GM23338 (cell line): ENCODE results near the gene LPP. TPM values are rescaled to one million over a fixed set of nuclear protein-coding genes. Genes with fewer than 3 reads are reported as not detected.

Experiments used
- ATAC-seq: fragments of 200-7000 bp; cut with Tn5 transposase; 3 replicates; pipeline ENCODE4 v1.9.1; 2020
- DNase-seq: peaks from one replicate; pipeline ENCODE4 v3.0.0-alpha.2; 2015; ENCODE audit warnings: low spot score
- H2AFZ ChIP-seq: fragments of 200-600 bp; sonication (generic); 2 replicates; pipeline ENCODE4 v1.8.0; 2016; ENCODE audit warnings: antibody characterized with exemption, mild to moderate bottlenecking, moderate library complexity
- H3F3A ChIP-seq: fragments of 200-600 bp; sonication (generic); replicated peaks from 2 replicates; pipeline ENCODE4 v1.8.0; 2017; ENCODE audit warnings: antibody characterized with exemption, mixed run types, low read depth
- H3K27ac ChIP-seq: fragments of 200-600 bp; sonication (generic); 2 replicates; pipeline ENCODE4 v1.6.1; 2016; ENCODE audit warnings: low read depth
- H3K27me3 ChIP-seq: fragments of 200-600 bp; sonication (generic); 2 replicates; pipeline ENCODE4 v1.8.0; 2016; ENCODE audit warnings: mild to moderate bottlenecking, mixed run types, moderate library complexity; ENCODE audit not compliant: insufficient read depth
- H3K36me3 ChIP-seq: fragments of 200-600 bp; sonication (generic); 2 replicates; pipeline ENCODE4 v1.8.0; 2016; ENCODE audit warnings: mild to moderate bottlenecking; ENCODE audit not compliant: insufficient read depth
- H3K4me1 ChIP-seq: fragments of 200-600 bp; sonication (generic); 2 replicates; pipeline ENCODE4 v1.8.0; 2016; ENCODE audit warnings: mild to moderate bottlenecking, moderate library complexity; ENCODE audit not compliant: insufficient read depth
- H3K4me2 ChIP-seq: fragments of 200-600 bp; sonication (generic); 2 replicates; pipeline ENCODE4 v1.7.1; 2017; ENCODE audit warnings: mixed run types
- H3K4me3 ChIP-seq: fragments of 200-600 bp; sonication (generic); 2 replicates; pipeline ENCODE4 v1.6.1; 2016; ENCODE audit warnings: mixed run types
- H3K79me2 ChIP-seq: fragments of 200-600 bp; sonication (generic); replicated peaks from 2 replicates; pipeline ENCODE4 v1.8.0; 2017; ENCODE audit warnings: mild to moderate bottlenecking; ENCODE audit not compliant: insufficient read depth
- H3K9me2 ChIP-seq: fragments of 200-600 bp; sonication (generic); 2 replicates; pipeline ENCODE4 v1.8.0; 2017; ENCODE audit not compliant: insufficient read depth
- H4K20me1 ChIP-seq: fragments of 200-600 bp; sonication (generic); replicated peaks from 2 replicates; pipeline ENCODE4 v1.8.0; 2017; ENCODE audit warnings: mild to moderate bottlenecking; ENCODE audit not compliant: insufficient read depth
- H3K27ac Mint-ChIP-seq: 2 replicates; pipeline ENCODE4 v1.8.0; 2020; ENCODE audit warnings: inconsistent platforms, mild to moderate bottlenecking, moderate library complexity, mixed read lengths
- H3K27me3 Mint-ChIP-seq: 3 replicates; pipeline ENCODE4 v1.8.0; 2022; ENCODE audit warnings: low read depth, mild to moderate bottlenecking, moderate library complexity, mixed read lengths, inconsistent platforms; ENCODE audit not compliant: insufficient read depth, poor library complexity
- H3K36me3 Mint-ChIP-seq: 3 replicates; pipeline ENCODE4 v1.8.0; 2021; ENCODE audit warnings: low read depth, mild to moderate bottlenecking, inconsistent platforms, moderate library complexity, mixed read lengths
- H3K4me1 Mint-ChIP-seq: 3 replicates; pipeline ENCODE4 v1.8.0; 2020; ENCODE audit warnings: mild to moderate bottlenecking, inconsistent platforms, mixed read lengths
- H3K4me3 Mint-ChIP-seq: 3 replicates; pipeline ENCODE4 v1.8.0; 2021; ENCODE audit warnings: moderate library complexity, mild to moderate bottlenecking, inconsistent platforms, mixed read lengths
- H3K9me3 Mint-ChIP-seq: 3 replicates; pipeline ENCODE4 v1.8.0; 2020; ENCODE audit warnings: moderate library complexity, mild to moderate bottlenecking, inconsistent platforms, mixed read lengths
- CREB1 ChIP-seq: fragments of 250-450 bp; sonication (Bioruptor Pico); IDR thresholded peaks from 2 replicates; pipeline ENCODE4 v1.5.0; 2020; ENCODE audit warnings: low read depth, mild to moderate bottlenecking, moderate library complexity
- CTCF ChIP-seq, 2 experiments: fragments of 200-600 bp in 1 of 2; sonication (generic) in 1 of 2; conservative IDR thresholded peaks; 2 replicates each; pipeline versions ENCODE4 v1.5.1 to v1.6.1; 2016 to 2017; ENCODE audit warnings: antibody characterized with exemption in 2 of 2, low read depth in 2 of 2, mild to moderate bottlenecking in 2 of 2, moderate library complexity in 1 of 2
- EZH2phosphoT487 ChIP-seq: fragments of 200-600 bp; sonication (generic); IDR thresholded peaks from one replicate; pipeline ENCODE4 v1.8.1; 2018; ENCODE audit warnings: antibody characterized with exemption; ENCODE audit not compliant: unreplicated experiment
- JUNB ChIP-seq: IDR thresholded peaks from one replicate; pipeline ENCODE4 v1.6.1; 2016; ENCODE audit warnings: antibody characterized with exemption; ENCODE audit not compliant: unreplicated experiment
- NANOG ChIP-seq: IDR thresholded peaks from 2 replicates; pipeline ENCODE4 v1.6.1; 2016; ENCODE audit warnings: antibody characterized with exemption, borderline replicate concordance
- REST ChIP-seq: IDR thresholded peaks from one replicate; pipeline ENCODE4 v1.6.1; 2018; ENCODE audit warnings: antibody characterized with exemption; ENCODE audit not compliant: unreplicated experiment
- STAT1 ChIP-seq: IDR thresholded peaks from one replicate; pipeline ENCODE4 v1.6.1; 2016; ENCODE audit warnings: antibody characterized with exemption; ENCODE audit not compliant: unreplicated experiment
- ZNF114 ChIP-seq: fragments of 250-450 bp; sonication (Bioruptor Pico); IDR thresholded peaks from 2 replicates; pipeline ENCODE4 v1.5.0; 2020; ENCODE audit warnings: mild to moderate bottlenecking, moderate library complexity
- ZNF331 ChIP-seq: fragments of 250-450 bp; sonication (Bioruptor Pico); IDR thresholded peaks from 2 replicates; pipeline ENCODE4 v1.5.0; 2020; ENCODE audit warnings: low read depth, mild to moderate bottlenecking, moderate library complexity
- ZNF462 ChIP-seq: fragments of 250-450 bp; sonication (Bioruptor Pico); IDR thresholded peaks from 2 replicates; pipeline ENCODE4 v1.5.0; 2020; ENCODE audit warnings: mild to moderate bottlenecking, moderate library complexity
- polyA plus RNA-seq: library from polyadenylated mRNA; unstranded; fragments of >200 nt; fragmentation: Nextera tagmentation; extraction: Ambion mirVana; gene quantifications from 2 replicates; pipeline ENCODE4 v1.2.1, GENCODE V29; 2016
- total RNA-seq: library from RNA; depleted of rRNA; stranded (reverse); fragments of >200 nt; shearing (Covaris generic); gene quantifications from 2 replicates; pipeline ENCODE4 v1.2.3, GENCODE V29; 2014

LPP gene
- total and polyA plus RNA-seq, 2 experiments from 2014 or later = 23.0 to 35.2 TPM

GRCh38 chr3:188602111-188602510 is 448.2 kb downstream of the LPP start:
- TF ChIP-seq EZH2phosphoT487 (no peak), NANOG (no peak), ZNF331 (CRISPR knock-in tag) (no peak)
- no peaks in the 10 kb centered on the region for H4K20me1 ChIP-seq
- DNase-seq (no peak), ATAC-seq (no peak)
- no peak overlapping the region for H3K27ac ChIP-seq
- no peaks in the 10 kb centered on the region for H3F3A ChIP-seq
- no peak overlapping the region for H3K4me3 Mint-ChIP-seq
- H3K4me1 ChIP-seq = no peaks in the 10 kb centered on the region
- H3K79me2 ChIP-seq = no peaks in the 10 kb centered on the region
- no peak overlapping the region for H3K27ac Mint-ChIP-seq
- no peaks in the 10 kb centered on the region for H3K36me3 ChIP-seq
- H3K9me3 Mint-ChIP-seq = no peaks in the 10 kb centered on the region
- H3K4me3 ChIP-seq = no peak overlapping the region
- peaks cover 3% of the 10 kb centered on the region; the same call in 1 of the 2 replicates for H3K9me2 ChIP-seq
- no peaks in the 10 kb centered on the region for H3K36me3 Mint-ChIP-seq
- H2AFZ ChIP-seq = no peak overlapping the region
- H3K27me3 ChIP-seq = no peaks in the 10 kb centered on the region
- no peaks in the 10 kb centered on the region; the same call in 1 of the 3 replicates for H3K4me1 Mint-ChIP-seq
- no peak overlapping the region for H3K4me2 ChIP-seq
- H3K27me3 Mint-ChIP-seq = no peaks in the 10 kb centered on the region

GRCh38 chr3:188602620-188603019 is 448.7 kb downstream of the LPP start:
- H4K20me1 ChIP-seq = no peaks in the 10 kb centered on the region
- H3K36me3 ChIP-seq = no peaks in the 10 kb centered on the region
- H3K4me3 Mint-ChIP-seq = no peak overlapping the region
- no peak overlapping the region for H3K27ac ChIP-seq
- H3K79me2 ChIP-seq = no peaks in the 10 kb centered on the region
- H3F3A ChIP-seq = no peaks in the 10 kb centered on the region
- no peaks in the 10 kb centered on the region for H3K4me1 ChIP-seq
- no peaks in the 10 kb centered on the region; the same call in 1 of the 3 replicates for H3K4me1 Mint-ChIP-seq
- no peak overlapping the region for H3K4me3 ChIP-seq
- no peaks in the 10 kb centered on the region for H3K36me3 Mint-ChIP-seq
- no peaks in the 10 kb centered on the region for H3K27me3 ChIP-seq
- no peak overlapping the region for H2AFZ ChIP-seq
- no peaks in the 10 kb centered on the region for H3K27me3 Mint-ChIP-seq
- peaks cover 3% of the 10 kb centered on the region; the same call in 1 of the 2 replicates for H3K9me2 ChIP-seq
- ATAC-seq = no peak
- H3K27ac Mint-ChIP-seq = no peak overlapping the region
- DNase-seq = no peak
- no peak overlapping the region for H3K4me2 ChIP-seq
- no peak for TF ChIP-seq CREB1 (CRISPR knock-in tag)
- no peak for TF ChIP-seq CTCF (conservative IDR thresholded peaks at IDR 0.05; ENCODE audit: low read depth in 2 of 2)
- no peak for TF ChIP-seq ZNF331 (CRISPR knock-in tag)
- no peak for TF ChIP-seq NANOG
- TF ChIP-seq ZNF114 = no peak
- TF ChIP-seq JUNB = no peak
- no peak for TF ChIP-seq REST
- TF ChIP-seq EZH2phosphoT487 = no peak
- TF ChIP-seq ZNF462 (CRISPR knock-in tag) = no peak
- no peak for TF ChIP-seq STAT1
- no peaks in the 10 kb centered on the region for H3K9me3 Mint-ChIP-seq
